Endothelial cell of umbilical vein (primary cell): Measurements from ENCODE around the gene KLHL11. TPM values are rescaled to one million over a fixed set of nuclear protein-coding genes. Genes with fewer than 3 reads are reported as not detected.

Source experiments
- BruUV-seq: library from RNA; stranded (reverse); fragments of 400-500 nt; replicated peaks from 2 replicates; lab custom pipeline; 2021; lab: Mats Ljungman, UMichigan
- CTCF ChIA-PET: fragments of 300-600, 350-600 bp; sonication (Branson Sonifier 250); formaldehyde crosslinking; loops from one replicate; lab custom pipeline; 2021; ENCODE audit warnings: antibody characterized with exemption, inconsistent platforms; lab: Charles Lee
- POLR2A ChIA-PET: fragments of 300-600, 350-600 bp; sonication (Branson Sonifier 250); formaldehyde crosslinking; loops from one replicate; lab custom pipeline; 2021; ENCODE audit warnings: antibody characterized with exemption, inconsistent platforms; lab: Charles Lee
- DNase-seq: peaks from one replicate; pipeline ENCODE4 v3.0.0-alpha.2; 2011; ENCODE audit warnings: low read depth, low spot score
- FAIRE-seq: peaks from 2 replicates; lab custom pipeline; 2011; peaks lifted over from hg19 to GRCh38; lab: Jason Lieb, UNC
- H2AFZ ChIP-seq: 2 replicates; pipeline ENCODE4 v1.6.0; 2012; ENCODE audit warnings: low read depth, low read length, control low read depth, inconsistent platforms
- H3K27ac ChIP-seq: 2 replicates; pipeline ENCODE4 v1.5.1; 2011; ENCODE audit warnings: low read depth, mild to moderate bottlenecking, control low read depth, low read length, moderate library complexity; ENCODE audit not compliant: insufficient read depth
- H3K27me3 ChIP-seq, 2 experiments: 2 replicates each; pipeline versions ENCODE4 v1.6.0 to v1.6.1; 2011; ENCODE audit warnings: low read length in 2 of 2, mixed read lengths in 1 of 2; ENCODE audit not compliant: control insufficient read depth in 2 of 2, insufficient read depth in 2 of 2
- H3K36me3 ChIP-seq, 2 experiments: 2 replicates in 1 of 2; 3 replicates in 1 of 2; pipeline ENCODE4 v1.5.1; 2011; ENCODE audit warnings: low read length in 2 of 2, mild to moderate bottlenecking in 1 of 2, moderate library complexity in 1 of 2; ENCODE audit not compliant: control insufficient read depth in 2 of 2, insufficient read depth in 2 of 2; ENCODE audit errors: extremely low read depth in 1 of 2
- H3K4me1 ChIP-seq: 3 replicates; pipeline ENCODE4 v1.5.1; 2011; ENCODE audit warnings: mild to moderate bottlenecking, low read length; ENCODE audit not compliant: control insufficient read depth, insufficient read depth; ENCODE audit errors: extremely low read depth
- H3K4me2 ChIP-seq: 2 replicates; pipeline ENCODE4 v1.6.1; 2011; ENCODE audit warnings: low read length, control low read depth, mixed read lengths; ENCODE audit not compliant: insufficient read depth
- H3K4me3 ChIP-seq, 3 experiments: fragments of 200-600 bp in 1 of 3; sonication (generic), shearing (Covaris generic) in 1 of 3; replicated peaks in 1 of 3; 2 replicates each; pipeline ENCODE4 v1.5.1; 2011 to 2016; ENCODE audit warnings: control low read depth in 3 of 3, low read length in 3 of 3, mild to moderate bottlenecking in 2 of 3, inconsistent platforms in 1 of 3, low read depth in 1 of 3, moderate library complexity in 1 of 3; ENCODE audit not compliant: insufficient read depth in 1 of 3
- H3K79me2 ChIP-seq: 2 replicates; pipeline ENCODE4 v1.6.0; 2012; ENCODE audit warnings: low read length, inconsistent platforms; ENCODE audit not compliant: control insufficient read depth, insufficient read depth
- H3K9ac ChIP-seq: replicated peaks from 2 replicates; pipeline ENCODE3; 2011; ENCODE audit warnings: low read length, control low read depth; ENCODE audit not compliant: insufficient read depth; ENCODE audit errors: extremely low read depth
- H3K9me1 ChIP-seq: replicated peaks from 3 replicates; pipeline ENCODE4 v1.6.0; 2011; ENCODE audit warnings: mild to moderate bottlenecking, low read length; ENCODE audit not compliant: control insufficient read depth, insufficient read depth; ENCODE audit errors: extremely low read depth
- H3K9me3 ChIP-seq: replicated peaks from 2 replicates; pipeline ENCODE4 v1.5.1; 2012; ENCODE audit warnings: low read length, inconsistent platforms; ENCODE audit not compliant: control insufficient read depth, insufficient read depth
- H4K20me1 ChIP-seq: replicated peaks from 2 replicates; pipeline ENCODE3; 2011; ENCODE audit warnings: mild to moderate bottlenecking, low read length; ENCODE audit not compliant: control insufficient read depth, insufficient read depth; ENCODE audit errors: extremely low read depth
- EZH2 ChIP-seq: IDR thresholded peaks from 2 replicates; pipeline ENCODE4 v1.6.1; 2012; ENCODE audit warnings: borderline replicate concordance, low read depth, mild to moderate bottlenecking, moderate library complexity, low read length, inconsistent platforms; ENCODE audit not compliant: severe bottlenecking
- FOS ChIP-seq: IDR thresholded peaks from 2 replicates; pipeline ENCODE4 v1.6.1; 2011; ENCODE audit warnings: mild to moderate bottlenecking, low read length, moderate library complexity, borderline replicate concordance; ENCODE audit not compliant: insufficient read depth
- GATA2 ChIP-seq: IDR thresholded peaks from 2 replicates; pipeline ENCODE4 v1.7.0; 2011; ENCODE audit warnings: low read depth, mild to moderate bottlenecking, moderate library complexity, mixed read lengths, low read length; ENCODE audit not compliant: insufficient read length, insufficient read depth
- JUN ChIP-seq: IDR thresholded peaks from 2 replicates; pipeline ENCODE4 v1.6.1; 2011; ENCODE audit warnings: borderline replicate concordance, low read depth; ENCODE audit not compliant: insufficient read length, insufficient read depth
- MAX ChIP-seq: IDR thresholded peaks from 2 replicates; pipeline ENCODE4 v1.6.1; 2011; ENCODE audit not compliant: insufficient read depth, insufficient read length
- MYC ChIP-seq: IDR thresholded peaks from one replicate; pipeline ENCODE4 v1.6.1; 2011; ENCODE audit warnings: mild to moderate bottlenecking, low read depth, low read length
- POLR2A ChIP-seq: IDR thresholded peaks from 2 replicates; pipeline ENCODE4 v1.6.1; 2012; ENCODE audit warnings: low read depth, mild to moderate bottlenecking, control low read depth, low read length
- POLR2AphosphoS5 ChIP-seq: IDR thresholded peaks from 2 replicates; pipeline ENCODE4 v1.6.1; 2012; ENCODE audit warnings: low read depth, mild to moderate bottlenecking, control low read depth, low read length, moderate library complexity; ENCODE audit not compliant: insufficient read depth
- dilution Hi-C: fragments of 300-500 bp; cut with MboI; formaldehyde crosslinking; loops from one replicate; pipeline ENCODE4 v1.15.0; 2019; ENCODE audit warnings: low sequenced_read_pairs; ENCODE audit not compliant: extremely low pct_ligation_motif_present
- intact Hi-C: fragments of 100-400 bp; cut with micrococcal nuclease; formaldehyde crosslinking; loops from one replicate; pipeline ENCODE4 v1.10.0; 2022
- polyA plus RNA-seq, 4 experiments: library from polyadenylated mRNA; depleted of rRNA in 3 of 4; stranded (reverse) in 3 of 4; unstranded in 1 of 4; fragments of >200 nt; gene quantifications; 2 replicates each; pipeline versions ENCODE4 v1.2.1 to v1.2.3, GENCODE V29; 2011 to 2012; ENCODE audit warnings: missing spikeins in 1 of 4
- total RNA-seq: library from RNA; stranded (reverse); gene quantifications from 2 replicates; pipeline ENCODE4 v1.2.3, GENCODE V29; 2021
- TF ChIP-seq, protein P1 (sequence below), 2 donors: IDR thresholded peaks; 1 replicate in 1 of 2; 2 replicates in 1 of 2; pipeline ENCODE4 v1.5.1; 2011; ENCODE audit warnings: low read length in 2 of 2, mild to moderate bottlenecking in 2 of 2, moderate library complexity in 2 of 2, control low read depth in 1 of 2, inconsistent platforms in 1 of 2, low read depth in 1 of 2; ENCODE audit not compliant: insufficient read depth in 1 of 2; ENCODE audit errors: extremely low read depth in 1 of 2

KLHL11 gene
- total and polyA plus RNA-seq, 2 donors (not counting 3 experiments of a cell fraction or from before 2014, with no cell fraction given): 3.1 to 11.0 TPM

GRCh38 chr17:41870097-41870496 is 4.9 kb upstream of the KLHL11 start:
- dilution Hi-C loops (no loop called here), intact Hi-C loops (no loop called here)
- H3K4me1 ChIP-seq: no peaks in the 10 kb centered on the region
- no peaks in the 10 kb centered on the region for H3K9me3 ChIP-seq
- H2AFZ ChIP-seq: no peak overlapping the region
- no peak for DNase-seq
- no peak overlapping the region for H3K4me2 ChIP-seq
- no peaks in the 10 kb centered on the region for H3K27me3 ChIP-seq
- H3K9me1 ChIP-seq: no peaks in the 10 kb centered on the region
- FAIRE-seq: no peak
- H3K9ac ChIP-seq: no peak overlapping the region
- H4K20me1 ChIP-seq: no peaks in the 10 kb centered on the region
- ChIA-PET CTCF (no interaction called here), POLR2A (no interaction called here)
- no peaks in the 10 kb centered on the region for H3K79me2 ChIP-seq
- peaks cover 35 to 41% of the 10 kb centered on the region in 2 experiments for H3K36me3 ChIP-seq
- no TSS peak for BruUV-seq
- no peak overlapping the region for H3K4me3 ChIP-seq
- no peak for TF ChIP-seq GATA2
- no peak for TF ChIP-seq FOS
- TF ChIP-seq MAX: no peak
- no peak for TF ChIP-seq MYC
- no peak for TF ChIP-seq EZH2
- TF ChIP-seq POLR2A: no peak
- TF ChIP-seq, protein P1, sequence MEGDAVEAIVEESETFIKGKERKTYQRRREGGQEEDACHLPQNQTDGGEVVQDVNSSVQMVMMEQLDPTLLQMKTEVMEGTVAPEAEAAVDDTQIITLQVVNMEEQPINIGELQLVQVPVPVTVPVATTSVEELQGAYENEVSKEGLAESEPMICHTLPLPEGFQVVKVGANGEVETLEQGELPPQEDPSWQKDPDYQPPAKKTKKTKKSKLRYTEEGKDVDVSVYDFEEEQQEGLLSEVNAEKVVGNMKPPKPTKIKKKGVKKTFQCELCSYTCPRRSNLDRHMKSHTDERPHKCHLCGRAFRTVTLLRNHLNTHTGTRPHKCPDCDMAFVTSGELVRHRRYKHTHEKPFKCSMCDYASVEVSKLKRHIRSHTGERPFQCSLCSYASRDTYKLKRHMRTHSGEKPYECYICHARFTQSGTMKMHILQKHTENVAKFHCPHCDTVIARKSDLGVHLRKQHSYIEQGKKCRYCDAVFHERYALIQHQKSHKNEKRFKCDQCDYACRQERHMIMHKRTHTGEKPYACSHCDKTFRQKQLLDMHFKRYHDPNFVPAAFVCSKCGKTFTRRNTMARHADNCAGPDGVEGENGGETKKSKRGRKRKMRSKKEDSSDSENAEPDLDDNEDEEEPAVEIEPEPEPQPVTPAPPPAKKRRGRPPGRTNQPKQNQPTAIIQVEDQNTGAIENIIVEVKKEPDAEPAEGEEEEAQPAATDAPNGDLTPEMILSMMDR (IDR thresholded peaks at IDR 0.05; ENCODE audit: extremely low read depth in 1 of 2, insufficient read depth in 1 of 2, low read depth in 1 of 2, low read length in 2 of 2): no peak
- TF ChIP-seq JUN: no peak
- TF ChIP-seq POLR2AphosphoS5: no peak
- no peak overlapping the region for H3K27ac ChIP-seq
